Vagina (tissue), 2 donors: Measurements from ENCODE around the gene LOXL4.

Source experiments
- CTCF ChIP-seq, 3 experiments: fragments of 450-650 bp in 2 of 3; fragments of 200-600 bp in 1 of 3; sonication (generic) in 1 of 3; IDR thresholded peaks; one replicate each; pipeline ENCODE4 v1.5.1; 2017 to 2019; ENCODE audit warnings: antibody characterized with exemption in 3 of 3, mild to moderate bottlenecking in 2 of 3, moderate library complexity in 2 of 3
- POLR2AphosphoS5 ChIP-seq, 2 donors: sonication (generic); formaldehyde crosslinking; IDR thresholded peaks; one replicate each; pipeline ENCODE4 v1.9.0; 2017; ENCODE audit warnings: antibody characterized with exemption in 2 of 2, mild to moderate bottlenecking in 2 of 2, low read depth in 1 of 2; ENCODE audit not compliant: insufficient read depth in 1 of 2

GRCh38 chr10:98313598-98313997 is 45.6 kb upstream of the LOXL4 start:
- TF ChIP-seq CTCF (IDR thresholded peaks at IDR 0.05) (no peak), POLR2AphosphoS5 (IDR thresholded peaks at IDR 0.05; ENCODE audit: insufficient read depth in 1 of 2, low read depth in 1 of 2) (no peak)
